DOHH2 (cell line): ENCODE results near the gene SPRR5.

ENCODE experiments used
- H3F3A ChIP-seq: fragments of 200-600 bp; sonication (generic), shearing (Covaris generic); 2 replicates; pipeline ENCODE4 v1.6.0; 2016; ENCODE audit warnings: antibody characterized with exemption, mild to moderate bottlenecking; ENCODE audit not compliant: control insufficient read depth, insufficient read depth
- H3K27ac ChIP-seq: fragments of 200-600 bp; sonication (generic); 2 replicates; pipeline ENCODE4 v1.5.1; 2014; ENCODE audit warnings: low read depth, mild to moderate bottlenecking, low read length, moderate library complexity
- H3K27me3 ChIP-seq: fragments of 200-600 bp; sonication (generic); 2 replicates; pipeline ENCODE4 v1.6.1; 2014; ENCODE audit warnings: mild to moderate bottlenecking, low read length, mixed read lengths; ENCODE audit not compliant: control insufficient read depth
- H3K36me3 ChIP-seq: fragments of 200-600 bp; sonication (generic); 2 replicates; pipeline ENCODE4 v1.6.1; 2014; ENCODE audit warnings: mild to moderate bottlenecking, low read length, moderate library complexity, mixed read lengths; ENCODE audit not compliant: control insufficient read depth
- H3K4me1 ChIP-seq: fragments of 200-600 bp; sonication (generic); 2 replicates; pipeline ENCODE4 v1.6.1; 2014; ENCODE audit warnings: mild to moderate bottlenecking, low read length, mixed read lengths; ENCODE audit not compliant: control insufficient read depth
- H3K4me2 ChIP-seq: fragments of 200-600 bp; sonication (generic); 2 replicates; pipeline ENCODE4 v1.6.0; 2014; ENCODE audit warnings: mild to moderate bottlenecking, low read length, moderate library complexity
- H3K4me3 ChIP-seq: fragments of 200-600 bp; sonication (generic); 2 replicates; pipeline ENCODE4 v1.5.1; 2014; ENCODE audit warnings: mild to moderate bottlenecking, low read length, mixed read lengths
- H3K79me2 ChIP-seq: fragments of 200-600 bp; sonication (generic); 2 replicates; pipeline ENCODE4 v1.6.1; 2014; ENCODE audit warnings: mild to moderate bottlenecking, low read length, mixed read lengths; ENCODE audit not compliant: control insufficient read depth
- H3K9me2 ChIP-seq: fragments of 200-600 bp; sonication (generic); replicated peaks from 2 replicates; pipeline ENCODE4 v1.6.1; 2014; ENCODE audit warnings: mild to moderate bottlenecking, low read length, mixed read lengths; ENCODE audit not compliant: control insufficient read depth
- H3K9me3 ChIP-seq: fragments of 200-600 bp; sonication (generic); 2 replicates; pipeline ENCODE4 v1.6.1; 2014; ENCODE audit warnings: antibody characterized with exemption, low read length, mixed read lengths; ENCODE audit not compliant: control insufficient read depth, insufficient read depth
- H4K20me1 ChIP-seq: fragments of 200-600 bp; sonication (generic); 2 replicates; pipeline ENCODE4 v1.6.0; 2014; ENCODE audit warnings: low read depth, mild to moderate bottlenecking, antibody characterized with exemption, low read length, moderate library complexity; ENCODE audit not compliant: control insufficient read depth, insufficient read depth
- EZH2phosphoT487 ChIP-seq: fragments of 200-600 bp; sonication (generic); IDR thresholded peaks from 2 replicates; pipeline ENCODE4 v1.6.1; 2017; ENCODE audit warnings: borderline replicate concordance, mild to moderate bottlenecking, antibody characterized with exemption, low read length, moderate library complexity, mixed read lengths
- TF ChIP-seq, protein P1 (sequence below): fragments of 200-600 bp; sonication (generic); IDR thresholded peaks from one replicate; pipeline ENCODE4 v1.5.1; 2014; ENCODE audit warnings: antibody characterized with exemption, mild to moderate bottlenecking, low read depth, low read length; ENCODE audit not compliant: poor library complexity, severe bottlenecking

The SPRR5 gene

DNA sequence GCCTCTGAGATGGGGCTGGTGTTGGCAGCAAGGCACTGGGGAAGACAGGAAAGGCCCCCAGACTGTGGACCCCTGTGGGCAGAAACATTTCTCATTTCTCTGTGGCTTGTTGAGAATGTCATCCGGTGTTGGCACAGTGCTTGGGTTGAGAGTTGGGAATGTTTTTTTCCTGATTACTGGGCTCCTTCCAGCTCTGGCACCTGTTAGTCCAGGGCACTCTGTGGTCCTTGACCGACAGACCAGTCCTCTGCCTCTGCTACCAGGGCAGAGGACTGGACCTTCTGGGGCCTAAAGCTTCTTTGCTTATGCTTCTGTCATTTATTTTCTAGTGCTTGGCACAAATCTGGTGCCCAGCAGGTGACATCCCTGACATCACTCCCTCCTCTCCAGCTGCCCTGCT lies 4.8 kb upstream of the SPRR5 start:
- Histone ChIP-seq H3K4me1 (no peaks in the 10 kb centered on the region), H4K20me1 (no peaks in the 10 kb centered on the region), H3K36me3 (no peaks in the 10 kb centered on the region)

DNA sequence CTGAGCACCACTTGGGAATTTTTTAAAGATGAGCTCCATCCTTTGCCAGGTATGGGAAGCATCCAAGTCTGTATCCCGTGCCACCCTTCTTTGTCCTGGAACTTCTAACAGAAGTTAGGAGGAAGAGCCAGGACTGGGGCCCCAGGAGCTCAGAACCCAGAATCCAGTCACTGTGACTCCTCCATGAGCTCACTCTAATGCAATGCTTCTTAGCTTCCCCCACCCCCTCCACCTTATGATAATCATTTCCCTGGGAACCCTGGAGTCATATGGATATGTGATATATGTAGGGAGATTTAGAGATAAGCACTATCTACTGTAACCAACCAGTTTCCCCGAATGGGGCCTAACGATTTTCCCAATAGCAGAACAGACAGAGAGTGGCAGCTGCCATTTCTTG lies 758 bp upstream of the SPRR5 start:
- Histone ChIP-seq H3K4me2 (no peak overlapping the region), H3K9me2 (no peaks in the 10 kb centered on the region), H3K36me3 (no peaks in the 10 kb centered on the region), H4K20me1 (no peaks in the 10 kb centered on the region), H3F3A (no peaks in the 10 kb centered on the region), H3K9me3 (no peaks in the 10 kb centered on the region), H3K27me3 (no peaks in the 10 kb centered on the region), H3K4me3 (no peak overlapping the region), H3K27ac (no peak overlapping the region), H3K4me1 (no peaks in the 10 kb centered on the region), H3K79me2 (no peaks in the 10 kb centered on the region)
- TF ChIP-seq EZH2phosphoT487, result no peak
- TF ChIP-seq, protein P1, sequence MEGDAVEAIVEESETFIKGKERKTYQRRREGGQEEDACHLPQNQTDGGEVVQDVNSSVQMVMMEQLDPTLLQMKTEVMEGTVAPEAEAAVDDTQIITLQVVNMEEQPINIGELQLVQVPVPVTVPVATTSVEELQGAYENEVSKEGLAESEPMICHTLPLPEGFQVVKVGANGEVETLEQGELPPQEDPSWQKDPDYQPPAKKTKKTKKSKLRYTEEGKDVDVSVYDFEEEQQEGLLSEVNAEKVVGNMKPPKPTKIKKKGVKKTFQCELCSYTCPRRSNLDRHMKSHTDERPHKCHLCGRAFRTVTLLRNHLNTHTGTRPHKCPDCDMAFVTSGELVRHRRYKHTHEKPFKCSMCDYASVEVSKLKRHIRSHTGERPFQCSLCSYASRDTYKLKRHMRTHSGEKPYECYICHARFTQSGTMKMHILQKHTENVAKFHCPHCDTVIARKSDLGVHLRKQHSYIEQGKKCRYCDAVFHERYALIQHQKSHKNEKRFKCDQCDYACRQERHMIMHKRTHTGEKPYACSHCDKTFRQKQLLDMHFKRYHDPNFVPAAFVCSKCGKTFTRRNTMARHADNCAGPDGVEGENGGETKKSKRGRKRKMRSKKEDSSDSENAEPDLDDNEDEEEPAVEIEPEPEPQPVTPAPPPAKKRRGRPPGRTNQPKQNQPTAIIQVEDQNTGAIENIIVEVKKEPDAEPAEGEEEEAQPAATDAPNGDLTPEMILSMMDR, result no peak

More for the DNA sequence above, 4.8 kb upstream of the SPRR5 start:
- no peaks in the 10 kb centered on the region for H3F3A ChIP-seq
- no peaks in the 10 kb centered on the region for H3K9me3 ChIP-seq
- no peak overlapping the region for H3K4me3 ChIP-seq
- H3K79me2 ChIP-seq, result no peaks in the 10 kb centered on the region
- no peaks in the 10 kb centered on the region for H3K27me3 ChIP-seq
- H3K4me2 ChIP-seq, result no peak overlapping the region
- H3K27ac ChIP-seq, result no peak overlapping the region
- TF ChIP-seq, protein P1, result no peak
- TF ChIP-seq EZH2phosphoT487, result no peak
- no peaks in the 10 kb centered on the region for H3K9me2 ChIP-seq

DNA sequence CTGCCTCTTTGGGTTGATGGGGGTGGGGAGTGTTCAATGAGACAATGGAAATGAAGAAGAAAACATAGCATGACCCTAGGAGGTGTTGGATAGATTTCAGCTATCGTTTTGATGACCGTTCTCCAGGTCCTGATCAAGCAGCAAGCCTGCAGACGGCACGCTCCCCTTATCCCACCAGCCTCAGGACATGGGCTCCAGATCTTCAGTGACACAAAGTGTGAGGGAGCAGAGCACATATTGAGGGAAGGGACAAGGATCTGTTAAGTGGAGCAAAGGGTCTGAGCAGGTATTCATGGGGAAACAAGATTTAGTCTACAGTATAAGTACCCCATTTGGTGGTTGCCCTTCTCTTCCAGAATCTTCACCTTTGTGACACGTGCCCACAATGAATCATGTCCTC lies 4.7 kb downstream of the SPRR5 start:
- Histone ChIP-seq H3K79me2 (no peaks in the 10 kb centered on the region), H3K4me2 (no peak overlapping the region), H3K36me3 (no peaks in the 10 kb centered on the region), H3K9me2 (no peaks in the 10 kb centered on the region), H3K9me3 (no peaks in the 10 kb centered on the region), H4K20me1 (no peaks in the 10 kb centered on the region), H3K4me3 (no peak overlapping the region), H3K27ac (no peak overlapping the region), H3K4me1 (no peaks in the 10 kb centered on the region), H3K27me3 (no peaks in the 10 kb centered on the region), H3F3A (no peaks in the 10 kb centered on the region)
- TF ChIP-seq, protein P1, result no peak
- TF ChIP-seq EZH2phosphoT487, result no peak

DNA sequence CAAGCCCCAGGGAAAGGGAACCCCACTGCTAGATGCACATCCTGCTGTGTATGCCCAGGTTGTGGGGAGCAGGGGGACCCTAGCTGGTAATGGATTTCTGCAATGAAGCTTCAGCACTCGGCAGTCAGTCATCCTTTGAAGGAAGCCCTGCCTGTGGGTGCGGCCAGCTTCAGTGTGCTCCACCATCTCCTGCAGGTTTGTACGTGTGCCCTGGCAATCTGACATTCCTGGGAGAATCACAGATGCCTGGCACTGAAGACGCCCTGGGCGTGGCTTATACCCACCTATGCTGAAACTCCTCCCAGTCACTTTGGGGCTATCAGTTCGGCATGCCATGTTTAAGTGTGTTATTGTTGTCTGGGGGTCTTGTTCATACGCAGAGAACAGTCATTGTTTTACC lies 6.8 kb downstream of the SPRR5 start:
- Histone ChIP-seq H3K4me2 (no peak overlapping the region), H3K9me3 (no peaks in the 10 kb centered on the region), H3K36me3 (no peaks in the 10 kb centered on the region), H3F3A (no peaks in the 10 kb centered on the region), H3K79me2 (no peaks in the 10 kb centered on the region), H3K27me3 (no peaks in the 10 kb centered on the region), H3K4me3 (no peak overlapping the region), H3K4me1 (no peaks in the 10 kb centered on the region), H3K9me2 (no peaks in the 10 kb centered on the region), H3K27ac (no peak overlapping the region), H4K20me1 (no peaks in the 10 kb centered on the region)
- TF ChIP-seq, protein P1, result no peak
- TF ChIP-seq EZH2phosphoT487, result no peak
